Transverse colon (tissue), 4 donors: Measurements from ENCODE around the gene VANGL1. TPM values are rescaled to one million over a fixed set of nuclear protein-coding genes. Genes with fewer than 3 reads are reported as not detected.

Source experiments
- DNase-seq: peaks from one replicate; pipeline ENCODE4 v3.0.0-alpha.2; 2019
- H3K27ac ChIP-seq, 4 donors: fragments of 200-600 bp; sonication (generic); 2 replicates each; pipeline ENCODE4 v1.5.1; 2016 to 2018; ENCODE audit warnings: inconsistent platforms in 4 of 4
- H3K27me3 ChIP-seq: fragments of 200-600 bp; sonication (generic); 2 replicates; pipeline ENCODE4 v1.5.1; 2017; ENCODE audit warnings: inconsistent platforms
- H3K36me3 ChIP-seq, 4 donors: fragments of 200-600 bp; sonication (generic); 2 replicates each; pipeline ENCODE4 v1.5.1; 2017 to 2019; ENCODE audit warnings: inconsistent platforms in 4 of 4
- H3K4me1 ChIP-seq, 4 donors: fragments of 200-600 bp; sonication (generic); 2 replicates each; pipeline ENCODE4 v1.5.1; 2017 to 2020; ENCODE audit warnings: inconsistent platforms in 4 of 4
- H3K4me3 ChIP-seq, 4 donors: fragments of 200-600 bp; sonication (generic); 1 replicate in 1 of 4; 2 replicates in 3 of 4; pipeline versions ENCODE4 v1.5.1 to v1.6.1; 2017 to 2019; ENCODE audit warnings: inconsistent platforms in 4 of 4
- H3K9me3 ChIP-seq, 2 donors: fragments of 200-600 bp; sonication (generic); 2 replicates each; pipeline ENCODE4 v1.5.1; 2017 to 2019; ENCODE audit warnings: inconsistent platforms in 2 of 2
- EP300 ChIP-seq: sonication (generic); formaldehyde crosslinking; IDR thresholded peaks from one replicate; pipeline ENCODE4 v1.6.1; 2017; ENCODE audit warnings: antibody characterized with exemption, low read depth
- POLR2A ChIP-seq: fragments of 450-650 bp; IDR thresholded peaks from one replicate; pipeline ENCODE4 v1.6.1; 2016; ENCODE audit warnings: antibody characterized with exemption, mild to moderate bottlenecking, moderate library complexity
- POLR2AphosphoS5 ChIP-seq, 3 donors: sonication (generic); formaldehyde crosslinking; IDR thresholded peaks; one replicate each; pipeline ENCODE4 v1.6.1; 2016; ENCODE audit warnings: antibody characterized with exemption in 3 of 3
- WGBS, 2 donors: methylation state at CpG; one replicate each; pipeline ENCODE4 v1.1.5; 2018; ENCODE audit warnings: low coverage in 1 of 2; 5-methylcytosine and 5-hydroxymethylcytosine counted together
- in situ Hi-C, 4 donors: fragments of 200-750 bp; cut with MboI; loops; one replicate each; pipeline versions ENCODE4 v1.15.0 to v1.15.1; 2017; ENCODE audit warnings: low sequenced_read_pairs in 3 of 4, low pct_ligation_motif_present in 1 of 4, low pct_unique_long_range_greater_than_20kb in 1 of 4
- intact Hi-C: fragments of 100-400 bp; cut with DNase I; formaldehyde crosslinking; loops from one replicate; pipeline ENCODE4 v1.15.1; 2023; ENCODE audit warnings: low total_unique reads
- total RNA-seq, 4 donors: library from RNA; depleted of rRNA; stranded (reverse); fragments of >200 nt; gene quantifications; one replicate each; pipeline ENCODE4 v1.1.0, GENCODE V29; 2016
- TF ChIP-seq, protein P1 (sequence below), 5 experiments: fragments of 200-600 bp in 3 of 5; fragments of 450-650 bp in 2 of 5; sonication (generic) in 3 of 5; IDR thresholded peaks; 1 replicate in 2 of 5; 2 replicates in 3 of 5; pipeline ENCODE4 v1.5.1; 2016 to 2017; ENCODE audit warnings: antibody characterized with exemption in 5 of 5, inconsistent platforms in 3 of 5, mild to moderate bottlenecking in 2 of 5, moderate library complexity in 1 of 5

Gene VANGL1
- 10 to 100 TPM in 3 of 4 donors, 1 to 10 TPM in 1; 5.6 to 26.9 (median 16.9) TPM for total RNA-seq

DNA sequence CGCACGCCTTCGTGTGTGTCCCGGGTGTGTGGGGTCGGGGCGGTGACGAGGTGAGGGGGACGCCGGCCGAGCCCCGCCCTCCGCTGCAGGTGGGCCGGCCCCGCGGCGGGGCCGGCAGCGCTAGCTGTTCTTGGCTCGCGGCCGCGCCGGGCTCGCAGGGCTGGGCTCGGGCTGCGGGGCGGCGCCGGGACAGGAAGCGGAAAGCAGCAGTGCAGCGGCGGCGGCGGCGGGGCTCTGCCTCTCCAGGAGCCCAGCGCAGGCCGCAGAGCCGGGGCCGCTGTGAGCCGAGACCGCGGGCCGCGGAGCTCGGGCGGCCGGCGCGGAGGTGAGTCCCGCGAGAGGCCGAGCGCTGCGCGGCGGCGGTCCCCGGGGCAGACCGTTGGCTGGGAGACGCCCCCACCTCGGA lies at the start of gene VANGL1:
VANGL1 (plus strand) TSS at position 209 of the 406 bp plus-strand sequence. CDS start 9,444 bp downstream, outside the sequence.
- TF ChIP-seq POLR2AphosphoS5 (IDR thresholded peaks at IDR 0.05) (peak in 1 of 3 donors; percentile 41), EP300 (no peak)
- Histone ChIP-seq H3K9me3 (no peaks in the 10 kb centered on the region), H3K36me3 (no peaks in the 10 kb centered on the region), H3K27me3 (no peaks in the 10 kb centered on the region), H3K27ac (peak within 1 kb of the TSS; percentile 87 to 96 (median 90)), H3K4me1 (peaks cover 0 to 32% (median 10%) of the 10 kb centered on the region in 4 donors), H3K4me3 (peak within 1 kb of the TSS; percentile 66 to 98 (median 82))
- in situ Hi-C loops (no loop called here), intact Hi-C loops (no loop called here)
- peak; percentile 73 for DNase-seq
- WGBS, 2 donors = 0% methylated on average over 17 of the region's 61 CpGs; no CpG with 5 or more reads in 1 of the 2 donors

DNA sequence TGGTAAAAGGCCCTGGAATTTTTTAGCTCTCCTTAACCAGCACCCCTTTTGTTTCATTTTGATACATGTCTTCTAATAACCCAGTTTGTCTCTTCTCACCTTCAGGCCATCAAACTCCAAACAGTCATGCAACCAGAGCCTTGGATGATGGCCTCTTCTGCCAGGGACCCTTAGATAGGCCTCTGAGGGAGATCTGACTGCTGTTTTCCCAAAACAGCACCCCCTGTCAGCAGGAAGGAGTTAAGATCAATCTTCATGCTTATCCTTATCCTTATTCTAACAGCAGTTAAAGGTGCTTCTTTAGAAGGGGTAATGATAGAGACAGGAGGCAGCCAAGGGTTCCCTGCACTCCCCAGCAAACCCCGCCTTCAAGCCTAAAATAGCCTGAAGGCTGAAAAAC lies 49.5 kb upstream of the VANGL1 start:
- intact Hi-C loops = loop anchor here (10.0 kb wide), 1 partner anchor 617 kb away; no protein-coding TSS in a partner anchor

GRCh38 chr1:115593365-115594259 lies 48.2 kb upstream of the VANGL1 start:
- Histone ChIP-seq H3K27ac (no peak overlapping the region), H3K4me3 (no peak overlapping the region), H3K27me3 (no peaks in the 10 kb centered on the region), H3K36me3 (no peaks in the 10 kb centered on the region), H3K4me1 (no peaks in the 10 kb centered on the region), H3K9me3 (no peaks in the 10 kb centered on the region)
- intact Hi-C loops = loop anchor here (10.0 kb wide), 1 partner anchor 619 kb away; no protein-coding TSS in a partner anchor
- TF ChIP-seq EP300 (no peak), POLR2AphosphoS5 (IDR thresholded peaks at IDR 0.05) (no peak), POLR2A (no peak)
- TF ChIP-seq, protein P1, sequence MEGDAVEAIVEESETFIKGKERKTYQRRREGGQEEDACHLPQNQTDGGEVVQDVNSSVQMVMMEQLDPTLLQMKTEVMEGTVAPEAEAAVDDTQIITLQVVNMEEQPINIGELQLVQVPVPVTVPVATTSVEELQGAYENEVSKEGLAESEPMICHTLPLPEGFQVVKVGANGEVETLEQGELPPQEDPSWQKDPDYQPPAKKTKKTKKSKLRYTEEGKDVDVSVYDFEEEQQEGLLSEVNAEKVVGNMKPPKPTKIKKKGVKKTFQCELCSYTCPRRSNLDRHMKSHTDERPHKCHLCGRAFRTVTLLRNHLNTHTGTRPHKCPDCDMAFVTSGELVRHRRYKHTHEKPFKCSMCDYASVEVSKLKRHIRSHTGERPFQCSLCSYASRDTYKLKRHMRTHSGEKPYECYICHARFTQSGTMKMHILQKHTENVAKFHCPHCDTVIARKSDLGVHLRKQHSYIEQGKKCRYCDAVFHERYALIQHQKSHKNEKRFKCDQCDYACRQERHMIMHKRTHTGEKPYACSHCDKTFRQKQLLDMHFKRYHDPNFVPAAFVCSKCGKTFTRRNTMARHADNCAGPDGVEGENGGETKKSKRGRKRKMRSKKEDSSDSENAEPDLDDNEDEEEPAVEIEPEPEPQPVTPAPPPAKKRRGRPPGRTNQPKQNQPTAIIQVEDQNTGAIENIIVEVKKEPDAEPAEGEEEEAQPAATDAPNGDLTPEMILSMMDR (IDR thresholded peaks at IDR 0.05) = no peak
- 83% methylated on average over 4 of the region's 4 CpGs; no CpG with 5 or more reads in 1 of the 2 donors for WGBS, 2 donors
- DNase-seq = no peak
- in situ Hi-C loops = loop anchor here in 3 of 4 donors (5.0 to 25.0 kb wide), 3 partner anchors 456 to 606 kb away; no protein-coding TSS in a partner anchor

More for the DNA sequence above, 49.5 kb upstream of the VANGL1 start:
- Histone ChIP-seq H3K4me3 (no peak overlapping the region), H3K9me3 (no peaks in the 10 kb centered on the region), H3K27ac (no peak overlapping the region), H3K36me3 (no peaks in the 10 kb centered on the region), H3K4me1 (no peaks in the 10 kb centered on the region), H3K27me3 (no peaks in the 10 kb centered on the region)
- WGBS, 2 donors = 100% methylated on average over 1 of the region's 1 CpG; no CpG with 5 or more reads in 1 of the 2 donors
- in situ Hi-C loops = loop anchor here in 3 of 4 donors (5.0 to 25.0 kb wide), 3 partner anchors 455 to 605 kb away; no protein-coding TSS in a partner anchor
- no peak for DNase-seq
- TF ChIP-seq EP300 (no peak), POLR2A (no peak), POLR2AphosphoS5 (IDR thresholded peaks at IDR 0.05) (no peak)
- TF ChIP-seq, protein P1 (IDR thresholded peaks at IDR 0.05) = no peak

DNA sequence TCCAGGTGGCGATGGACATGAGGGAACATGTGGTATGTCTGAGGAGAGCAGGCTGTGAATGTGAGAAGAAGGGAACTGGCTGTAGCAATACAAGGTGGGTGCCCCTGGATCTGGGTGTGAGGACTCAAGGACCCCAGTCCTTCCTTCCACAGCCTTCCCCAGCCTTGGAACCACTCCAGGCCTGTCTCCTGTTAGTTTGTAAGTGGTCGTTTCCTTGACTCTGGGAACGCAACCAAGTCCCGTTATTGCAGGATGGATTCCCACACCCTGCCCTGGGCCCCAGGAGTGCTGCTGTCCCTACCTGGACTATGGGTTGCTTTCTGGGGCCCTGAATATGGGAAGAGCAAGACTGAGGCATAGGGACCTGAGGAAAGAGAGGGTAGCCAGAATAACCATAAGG lies 47.2 kb upstream of the VANGL1 start:
- no peaks in the 10 kb centered on the region for H3K4me1 ChIP-seq
- no peaks in the 10 kb centered on the region for H3K27me3 ChIP-seq

More for the DNA sequence above, 47.2 kb upstream of the VANGL1 start:
- WGBS, 2 donors = 67 to 78% methylated on average over 1 to 4 of the region's 4 CpGs
- no peak for DNase-seq
- no peak overlapping the region for H3K4me3 ChIP-seq
- TF ChIP-seq POLR2A = no peak
- TF ChIP-seq EP300 = no peak
- TF ChIP-seq POLR2AphosphoS5 (IDR thresholded peaks at IDR 0.05) = no peak
- TF ChIP-seq, protein P1 (IDR thresholded peaks at IDR 0.05) = no peak
- intact Hi-C loops = loop anchor here (10.0 kb wide), 1 partner anchor 620 kb away; no protein-coding TSS in a partner anchor
- H3K36me3 ChIP-seq = no peaks in the 10 kb centered on the region
- in situ Hi-C loops = loop anchor here in 3 of 4 donors (5.0 to 25.0 kb wide), 3 partner anchors 457 to 607 kb away; no protein-coding TSS in a partner anchor
- H3K27ac ChIP-seq = no peak overlapping the region
- H3K9me3 ChIP-seq = no peaks in the 10 kb centered on the region
